Activated CD4-positive, alpha-beta T cell treated with anti-CD3 and anti-CD28 coated beads, Interleukin-10, Interleukin-2, amounts not matched to agents 100 ng/mL and 50 ng/mL, durations not matched to agents 16 hours and 8 hours (primary cell): ENCODE measurements around the gene SLC25A10.

ENCODE experiments used
- DNase-seq: peaks from one replicate; pipeline ENCODE4 v3.0.0-alpha.2; 2020

Gene SLC25A10

DNA sequence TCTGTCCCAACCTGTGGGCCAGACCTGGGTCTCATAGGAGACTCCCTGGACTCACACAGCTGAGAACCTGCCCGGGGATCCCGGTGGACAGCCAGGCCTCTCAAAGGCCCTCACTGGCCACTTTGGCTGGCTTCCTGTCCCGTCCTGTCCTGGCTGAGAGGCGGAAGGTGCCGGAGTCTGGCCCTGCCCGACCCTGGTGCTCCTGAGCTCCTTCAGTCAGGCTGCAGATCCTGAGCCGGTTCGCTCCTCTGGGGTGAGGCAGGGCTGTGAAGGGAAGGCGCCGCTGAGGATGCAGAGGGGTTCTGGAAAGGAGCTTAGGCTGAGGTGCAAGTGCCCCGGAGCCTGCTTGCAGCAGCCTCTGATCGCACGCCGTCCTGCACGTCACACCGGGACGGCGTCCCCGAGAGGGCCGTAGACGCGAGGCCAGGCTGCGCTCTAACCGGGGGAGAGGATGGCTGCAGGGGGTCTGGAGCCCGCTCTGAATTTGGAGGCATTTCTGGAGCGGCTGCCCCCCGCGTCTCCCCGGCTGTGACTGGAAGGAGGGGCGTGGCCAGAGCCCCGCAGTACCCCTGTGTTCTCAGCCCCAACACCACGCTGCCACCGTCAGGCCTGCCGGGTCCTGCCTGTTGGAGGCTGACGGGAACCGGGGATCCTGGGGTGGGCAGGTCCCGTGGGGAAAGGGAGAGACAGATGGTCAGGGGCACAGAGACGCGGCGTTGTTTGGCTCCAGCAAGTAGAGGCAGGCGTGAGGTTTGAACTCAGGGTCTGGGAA is 24.1 kb upstream of the SLC25A10 start:
- DNase-seq: no peak

DNA sequence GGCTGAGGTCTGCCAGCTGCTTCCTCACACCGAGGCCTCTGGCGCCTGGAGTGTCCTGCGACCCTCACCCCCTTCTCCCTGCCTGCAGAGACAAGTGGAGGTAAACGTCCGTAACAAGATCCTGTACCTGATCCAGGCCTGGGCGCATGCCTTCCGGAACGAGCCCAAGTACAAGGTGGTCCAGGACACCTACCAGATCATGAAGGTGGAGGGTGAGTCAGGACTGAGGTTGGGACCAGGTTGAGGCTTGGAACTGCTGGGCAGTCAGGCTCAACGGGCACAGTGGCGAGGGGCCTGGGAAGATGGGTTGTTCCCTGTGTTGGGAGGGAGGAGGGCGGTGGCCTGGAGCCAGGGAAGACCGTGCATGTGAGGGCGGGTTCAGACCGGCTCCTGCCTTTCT is 23.5 kb upstream of the SLC25A10 start:
- no peak for DNase-seq

DNA sequence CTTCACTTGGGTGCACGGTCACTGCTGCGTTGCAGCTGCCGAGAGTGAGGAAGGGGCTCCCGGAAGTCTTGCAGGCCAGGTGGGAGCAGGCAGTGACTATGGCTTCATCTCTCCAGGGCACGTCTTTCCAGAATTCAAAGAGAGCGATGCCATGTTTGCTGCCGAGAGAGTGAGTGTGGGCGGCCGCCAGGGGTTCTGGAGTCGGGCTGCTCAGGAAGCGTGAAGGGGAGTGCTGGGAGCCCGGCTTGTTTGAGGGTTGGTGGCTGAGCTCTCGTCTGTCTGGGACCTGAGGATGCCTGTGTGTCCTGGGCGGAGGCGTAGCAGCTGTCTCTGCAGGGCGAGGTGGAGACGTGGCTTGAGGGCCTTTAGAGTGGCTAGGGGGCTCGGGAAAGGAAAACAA is 22.0 kb upstream of the SLC25A10 start:
- DNase-seq: no peak

DNA sequence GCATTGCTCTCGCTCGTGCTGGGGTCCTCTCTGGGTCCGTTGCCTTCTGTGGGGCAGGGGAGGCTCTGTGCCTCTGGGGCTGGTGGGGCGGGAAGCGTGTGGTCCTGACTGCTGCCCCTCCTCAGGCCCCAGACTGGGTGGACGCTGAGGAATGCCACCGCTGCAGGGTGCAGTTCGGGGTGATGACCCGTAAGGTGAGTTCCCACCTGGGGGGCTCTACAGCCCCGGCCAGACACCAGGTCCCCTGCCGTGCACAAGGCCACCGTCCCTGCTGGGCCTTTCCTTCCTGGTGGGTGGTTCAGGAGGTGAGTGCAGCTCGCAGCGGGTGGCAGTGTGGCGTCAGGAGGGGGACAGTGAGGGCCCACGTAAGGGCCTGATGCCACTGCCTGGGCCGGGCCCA is 21.5 kb upstream of the SLC25A10 start:
- DNase-seq: no peak

DNA sequence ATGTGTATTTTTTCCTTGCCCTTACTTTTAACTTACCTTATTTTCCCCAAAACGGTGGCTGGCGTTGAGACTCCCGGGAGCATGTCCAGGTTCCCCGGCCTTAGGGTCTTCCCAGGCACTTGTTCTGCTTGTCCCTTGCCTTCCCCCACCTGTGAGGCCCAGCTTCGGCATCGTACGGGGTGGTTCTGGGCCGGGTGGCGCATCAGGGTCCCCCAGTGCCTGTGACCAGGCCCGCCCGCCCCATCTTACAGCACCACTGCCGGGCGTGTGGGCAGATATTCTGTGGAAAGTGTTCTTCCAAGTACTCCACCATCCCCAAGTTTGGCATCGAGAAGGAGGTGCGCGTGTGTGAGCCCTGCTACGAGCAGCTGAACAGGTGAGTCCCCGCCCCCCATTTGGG is 20.9 kb upstream of the SLC25A10 start:
- DNase-seq: no peak

DNA sequence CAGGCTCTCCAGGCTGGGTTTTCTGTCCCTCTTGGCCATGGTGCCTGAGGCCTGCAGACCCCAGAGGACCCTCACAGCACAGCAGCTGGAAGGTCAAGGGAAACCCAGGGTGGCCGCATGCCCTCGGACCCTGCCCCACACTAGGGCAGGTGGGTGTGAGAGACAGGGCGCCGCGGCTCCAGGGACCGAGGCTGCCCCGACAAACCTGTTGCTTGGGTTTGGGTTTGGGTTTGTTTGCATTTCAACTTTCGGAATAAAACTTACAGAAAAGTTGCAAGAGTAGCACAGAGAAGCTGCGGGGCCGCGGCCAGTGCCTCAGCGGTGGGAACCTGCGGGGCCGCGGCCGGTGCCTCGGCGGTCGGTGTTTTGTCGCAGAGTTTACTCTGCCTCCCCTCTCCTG is 20.5 kb upstream of the SLC25A10 start:
- no peak for DNase-seq

DNA sequence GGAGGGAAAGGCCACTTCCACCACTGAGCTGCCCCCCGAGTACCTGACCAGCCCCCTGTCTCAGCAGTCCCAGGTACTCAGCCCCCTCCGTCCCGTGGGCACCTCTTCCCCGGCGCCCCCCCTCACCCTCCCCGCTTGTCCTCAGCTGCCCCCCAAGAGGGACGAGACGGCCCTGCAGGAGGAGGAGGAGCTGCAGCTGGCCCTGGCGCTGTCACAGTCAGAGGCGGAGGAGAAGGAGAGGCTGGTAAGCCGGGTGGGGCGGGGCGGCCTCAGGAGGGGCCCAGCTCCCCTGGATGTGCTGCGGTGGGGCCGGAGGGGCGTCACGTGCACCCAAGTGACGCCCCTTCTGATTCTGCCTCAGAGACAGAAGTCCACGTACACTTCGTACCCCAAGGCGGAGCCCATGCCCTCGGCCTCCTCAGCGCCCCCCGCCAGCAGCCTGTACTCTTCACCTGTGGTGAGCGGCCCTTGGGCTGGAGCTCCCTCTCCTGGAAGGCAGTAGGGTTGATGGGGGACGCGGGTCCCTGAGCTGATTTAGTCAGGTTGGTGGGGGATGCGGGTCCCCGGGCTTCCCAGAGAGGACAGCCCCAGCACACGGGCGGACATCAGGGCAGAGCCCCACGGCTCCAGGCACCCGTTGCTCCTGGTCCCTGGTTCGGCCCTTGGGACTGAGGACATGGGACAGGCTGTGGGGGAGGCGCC is 18.4 kb upstream of the SLC25A10 start:
- no peak for DNase-seq

DNA sequence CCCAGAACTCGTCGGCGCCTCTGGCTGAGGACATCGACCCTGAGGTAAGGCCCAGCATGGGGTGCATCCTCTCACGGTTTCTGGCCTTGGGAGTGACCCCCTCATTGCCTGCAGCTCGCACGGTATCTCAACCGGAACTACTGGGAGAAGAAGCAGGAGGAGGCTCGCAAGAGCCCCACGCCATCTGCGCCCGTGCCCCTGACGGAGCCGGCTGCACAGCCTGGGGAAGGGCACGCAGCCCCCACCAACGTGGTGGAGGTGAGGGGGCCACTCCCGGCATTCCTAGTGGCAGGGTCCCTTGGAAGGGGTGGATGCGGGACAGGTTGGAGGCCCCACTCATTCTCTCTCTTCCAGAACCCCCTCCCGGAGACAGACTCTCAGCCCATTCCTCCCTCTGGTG is 17.3 kb upstream of the SLC25A10 start:
- DNase-seq: no peak

DNA sequence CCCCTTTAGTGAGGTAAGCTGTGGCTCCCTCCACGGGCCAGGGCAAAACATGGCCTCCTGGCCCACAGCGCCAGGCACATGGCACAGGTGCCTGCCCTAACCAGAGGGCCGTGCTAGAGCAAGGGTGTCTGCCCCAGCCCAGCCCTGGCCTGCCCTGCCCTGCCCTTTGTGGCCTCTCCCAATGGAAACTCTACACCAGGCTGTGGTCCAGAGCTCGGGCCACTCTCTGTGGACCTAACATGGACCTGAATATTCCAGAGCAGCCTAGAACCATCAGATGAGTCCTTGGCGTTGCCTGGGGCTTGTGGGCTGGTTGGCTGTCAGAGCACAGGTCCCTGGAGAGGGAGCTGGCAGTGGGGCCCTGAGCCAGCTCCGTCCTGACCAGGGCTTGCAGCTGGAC is 16.9 kb upstream of the SLC25A10 start:
- no peak for DNase-seq

DNA sequence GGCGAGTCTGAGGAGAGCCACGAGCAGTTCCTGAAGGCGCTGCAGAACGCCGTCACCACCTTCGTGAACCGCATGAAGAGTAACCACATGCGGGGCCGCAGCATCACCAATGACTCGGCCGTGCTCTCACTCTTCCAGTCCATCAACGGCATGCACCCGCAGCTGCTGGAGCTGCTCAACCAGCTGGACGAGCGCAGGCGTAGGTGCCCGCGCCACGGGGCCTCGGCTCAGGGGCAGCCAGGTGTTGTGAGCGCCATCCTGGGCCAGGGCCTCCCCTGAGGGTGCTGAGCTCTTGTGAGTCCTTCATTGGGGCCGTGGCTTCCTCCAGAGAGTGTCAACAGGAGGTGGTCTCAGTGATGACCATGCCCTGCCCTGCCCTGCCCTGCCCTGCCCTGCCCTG is 16.3 kb upstream of the SLC25A10 start:
- DNase-seq: no peak

DNA sequence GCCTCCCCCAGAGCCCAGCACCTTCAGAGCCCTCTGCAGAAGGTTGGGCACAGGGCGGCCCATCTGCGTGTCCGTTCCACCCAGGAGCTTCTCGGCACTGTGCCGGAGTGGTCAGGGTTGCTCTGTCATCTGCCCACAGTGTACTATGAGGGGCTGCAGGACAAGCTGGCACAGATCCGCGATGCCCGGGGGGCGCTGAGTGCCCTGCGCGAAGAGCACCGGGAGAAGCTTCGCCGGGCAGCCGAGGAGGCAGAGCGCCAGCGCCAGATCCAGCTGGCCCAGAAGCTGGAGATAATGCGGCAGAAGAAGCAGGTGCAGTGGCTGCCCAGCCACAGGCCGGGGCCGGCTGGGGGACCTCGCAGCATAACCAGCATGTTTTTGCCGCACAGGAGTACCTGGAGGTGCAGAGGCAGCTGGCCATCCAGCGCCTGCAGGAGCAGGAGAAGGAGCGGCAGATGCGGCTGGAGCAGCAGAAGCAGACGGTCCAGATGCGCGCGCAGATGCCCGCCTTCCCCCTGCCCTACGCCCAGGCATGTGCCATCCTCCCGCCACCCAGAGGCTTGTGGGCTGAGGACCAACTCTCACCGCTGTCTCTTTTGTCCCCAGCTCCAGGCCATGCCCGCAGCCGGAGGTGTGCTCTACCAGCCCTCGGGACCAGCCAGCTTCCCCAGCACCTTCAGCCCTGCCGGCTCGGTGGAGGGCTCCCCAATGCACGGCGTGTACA is 15.7 kb upstream of the SLC25A10 start:
- DNase-seq: no peak

DNA sequence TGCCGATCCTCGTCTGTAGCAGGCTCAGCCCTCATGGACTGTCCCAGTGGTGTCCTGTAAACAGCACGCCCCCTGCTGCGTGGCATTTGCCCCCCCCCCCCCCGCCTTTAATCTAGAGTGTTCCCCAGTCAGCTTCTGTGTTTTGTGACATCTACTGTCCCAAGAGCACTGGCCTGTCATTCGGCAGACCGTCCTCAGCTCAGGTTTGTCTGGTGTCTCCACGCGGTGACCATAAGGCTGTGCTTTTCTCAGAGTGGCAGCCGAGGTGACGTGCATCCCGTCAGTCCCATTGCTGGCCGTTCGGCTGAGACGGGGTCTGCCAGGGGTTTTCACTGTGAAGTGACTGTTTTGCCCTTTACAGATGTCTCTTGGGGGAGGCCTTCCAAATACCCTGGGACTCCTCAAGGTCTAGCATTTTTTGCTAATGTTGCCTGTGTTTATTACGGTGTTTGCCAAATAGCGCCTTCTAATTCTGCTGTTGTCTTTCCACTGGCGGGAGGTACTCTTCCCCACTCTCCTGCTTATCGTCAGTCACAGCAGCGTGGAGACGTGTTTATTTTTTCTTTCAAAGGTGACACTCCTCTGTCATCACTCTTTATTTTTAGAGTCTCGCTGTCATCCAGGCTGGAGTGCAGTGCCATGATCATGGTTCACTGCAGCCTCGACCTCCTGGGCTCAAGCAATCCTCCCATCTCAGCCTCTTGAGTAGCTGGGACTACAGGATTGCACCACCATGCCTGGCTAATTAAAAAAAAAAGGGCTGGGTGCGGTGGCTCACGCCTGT is 14.6 kb upstream of the SLC25A10 start:
- DNase-seq: no peak

DNA sequence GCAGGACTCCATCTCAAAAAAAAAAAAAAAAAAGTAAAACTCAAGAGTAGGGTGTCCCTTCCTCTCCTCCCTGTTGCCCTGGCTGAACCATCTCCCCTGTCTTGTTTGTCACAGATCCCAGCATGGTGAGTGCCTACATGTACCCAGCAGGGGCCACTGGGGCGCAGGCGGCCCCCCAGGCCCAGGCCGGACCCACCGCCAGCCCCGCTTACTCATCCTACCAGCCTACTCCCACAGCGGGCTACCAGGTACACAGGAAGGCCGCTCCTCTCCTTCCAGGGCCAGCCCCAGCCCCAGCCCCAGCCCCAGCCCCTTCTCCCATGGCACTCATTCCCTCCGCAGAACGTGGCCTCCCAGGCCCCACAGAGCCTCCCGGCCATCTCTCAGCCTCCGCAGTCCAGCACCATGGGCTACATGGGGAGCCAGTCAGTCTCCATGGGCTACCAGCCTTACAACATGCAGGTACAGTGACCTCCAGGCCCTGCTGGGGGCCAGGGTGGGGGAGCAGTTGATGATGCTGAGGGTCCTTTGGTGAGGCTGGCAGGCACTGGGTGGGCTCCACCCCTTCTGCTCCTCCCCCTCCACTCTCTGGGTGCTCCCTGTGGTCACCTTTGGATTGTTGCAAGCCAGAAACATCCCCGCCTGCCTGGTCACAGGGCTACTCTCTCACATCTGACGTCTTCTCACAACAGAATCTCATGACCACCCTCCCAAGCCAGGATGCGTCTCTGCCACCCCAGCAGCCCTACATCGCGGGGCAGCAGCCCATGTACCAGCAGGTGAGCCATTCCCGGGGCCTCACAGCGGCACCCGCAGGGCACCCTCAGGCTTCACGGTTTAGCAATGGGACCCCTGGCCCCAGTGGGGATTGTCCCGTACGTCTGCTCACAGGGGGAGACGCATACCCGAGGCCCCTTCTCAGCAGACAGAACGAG is 11.5 kb upstream of the SLC25A10 start:
- no peak for DNase-seq

DNA sequence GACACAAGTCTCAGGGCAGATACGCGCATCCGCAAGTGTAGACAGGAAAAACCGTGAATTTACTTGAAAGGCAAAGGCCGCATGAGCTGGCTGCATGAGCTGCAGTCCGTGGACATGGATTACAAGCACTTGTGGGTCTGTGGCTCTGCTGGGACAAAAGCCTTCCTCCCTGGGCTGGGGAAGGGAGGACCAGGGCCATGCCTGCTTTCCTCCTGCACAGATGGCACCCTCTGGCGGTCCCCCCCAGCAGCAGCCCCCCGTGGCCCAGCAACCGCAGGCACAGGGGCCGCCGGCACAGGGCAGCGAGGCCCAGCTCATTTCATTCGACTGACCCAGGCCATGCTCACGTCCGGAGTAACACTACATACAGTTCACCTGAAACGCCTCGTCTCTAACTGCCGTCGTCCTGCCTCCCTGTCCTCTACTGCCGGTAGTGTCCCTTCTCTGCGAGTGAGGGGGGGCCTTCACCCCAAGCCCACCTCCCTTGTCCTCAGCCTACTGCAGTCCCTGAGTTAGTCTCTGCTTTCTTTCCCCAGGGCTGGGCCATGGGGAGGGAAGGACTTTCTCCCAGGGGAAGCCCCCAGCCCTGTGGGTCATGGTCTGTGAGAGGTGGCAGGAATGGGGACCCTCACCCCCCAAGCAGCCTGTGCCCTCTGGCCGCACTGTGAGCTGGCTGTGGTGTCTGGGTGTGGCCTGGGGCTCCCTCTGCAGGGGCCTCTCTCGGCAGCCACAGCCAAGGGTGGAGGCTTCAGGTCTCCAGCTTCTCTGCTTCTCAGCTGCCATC is 10.6 kb upstream of the SLC25A10 start:
- peak; percentile 46 for DNase-seq

DNA sequence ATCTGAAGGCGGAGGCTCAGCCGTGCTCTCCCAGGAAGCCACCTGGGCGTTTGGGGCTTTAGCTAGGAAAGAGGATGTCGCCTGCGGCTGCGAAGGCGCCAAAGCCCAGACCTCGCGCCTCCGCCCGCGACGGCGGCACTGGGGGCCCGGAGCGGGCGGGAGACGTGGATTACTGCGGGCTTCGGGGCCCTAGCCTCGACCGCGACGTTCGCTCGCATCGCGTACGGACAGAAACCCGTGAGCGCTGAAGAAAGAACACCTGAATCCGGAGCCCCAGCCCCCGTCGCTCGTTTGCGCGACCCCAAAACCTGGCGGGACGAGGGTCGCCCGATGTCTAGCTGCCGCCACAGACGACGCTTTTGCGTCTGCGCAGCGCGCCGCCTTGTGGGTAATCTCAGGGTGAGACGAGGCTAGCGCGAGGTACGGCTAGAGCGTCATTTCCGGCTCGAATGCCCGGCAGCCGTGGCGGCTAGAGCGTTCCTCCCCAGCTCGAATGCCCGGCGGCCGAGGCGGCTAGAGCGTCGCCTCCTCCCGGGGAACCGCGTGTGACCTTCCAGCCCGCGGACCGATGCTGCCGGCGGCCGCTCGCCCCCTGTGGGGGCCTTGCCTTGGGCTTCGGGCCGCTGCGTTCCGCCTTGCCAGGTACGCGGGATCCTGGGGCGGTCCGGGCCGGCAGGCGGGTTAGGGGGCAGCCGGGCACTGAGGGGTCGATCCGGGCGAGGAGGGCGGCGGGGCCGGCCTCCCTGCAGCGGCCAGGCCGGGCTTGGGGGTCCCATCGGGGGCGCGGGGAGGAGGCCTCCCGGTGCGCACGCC is 8.9 kb upstream of the SLC25A10 start, which contains the start of gene MRPL12:
Gene MRPL12, plus strand, starts transcription at position 434 of the 813 bp plus-strand sequence. Its CDS starts 135 bp downstream, at position 569.
- peak; percentile 95 for DNase-seq

DNA sequence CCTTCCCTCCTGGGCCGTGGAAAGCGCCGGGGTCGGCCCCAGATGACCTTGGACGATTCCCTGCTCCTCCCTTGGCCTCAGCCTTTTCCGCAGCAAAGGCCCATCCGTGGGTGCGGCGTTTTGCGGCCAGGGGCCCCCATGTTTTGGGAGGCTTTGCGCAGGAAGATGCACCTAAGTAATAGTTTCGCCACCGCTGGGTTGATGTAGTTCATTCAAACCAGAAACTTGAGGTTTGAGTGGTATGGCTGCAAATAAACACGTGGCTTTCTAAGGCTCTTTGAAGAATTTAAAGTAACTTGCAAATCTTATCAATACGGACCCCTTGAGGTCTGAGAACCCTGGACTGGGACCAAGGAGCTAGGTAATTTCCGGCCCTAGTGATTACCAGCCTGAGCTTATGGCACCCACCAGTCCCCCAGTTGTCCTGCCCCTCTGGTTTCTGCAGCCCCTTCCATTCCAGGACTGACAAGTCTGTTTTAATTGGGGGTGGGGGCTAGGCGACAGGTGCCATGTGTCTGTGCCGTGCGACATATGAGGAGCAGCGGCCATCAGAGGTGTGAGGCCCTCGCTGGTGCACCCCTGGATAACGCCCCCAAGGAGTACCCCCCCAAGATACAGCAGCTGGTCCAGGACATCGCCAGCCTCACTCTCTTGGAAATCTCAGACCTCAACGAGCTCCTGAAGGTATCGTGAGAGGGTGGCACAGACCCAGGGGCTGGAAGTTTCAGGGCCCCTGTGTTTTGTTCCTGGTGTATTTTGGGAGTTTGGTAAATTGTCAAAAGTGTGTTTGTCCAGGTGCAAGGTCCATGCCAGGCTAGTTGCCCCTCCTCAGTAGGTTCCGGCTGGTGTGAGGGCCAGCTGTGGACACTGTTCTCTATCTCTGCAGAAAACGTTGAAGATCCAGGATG is 8.1 kb upstream of the SLC25A10 start:
- no peak for DNase-seq

DNA sequence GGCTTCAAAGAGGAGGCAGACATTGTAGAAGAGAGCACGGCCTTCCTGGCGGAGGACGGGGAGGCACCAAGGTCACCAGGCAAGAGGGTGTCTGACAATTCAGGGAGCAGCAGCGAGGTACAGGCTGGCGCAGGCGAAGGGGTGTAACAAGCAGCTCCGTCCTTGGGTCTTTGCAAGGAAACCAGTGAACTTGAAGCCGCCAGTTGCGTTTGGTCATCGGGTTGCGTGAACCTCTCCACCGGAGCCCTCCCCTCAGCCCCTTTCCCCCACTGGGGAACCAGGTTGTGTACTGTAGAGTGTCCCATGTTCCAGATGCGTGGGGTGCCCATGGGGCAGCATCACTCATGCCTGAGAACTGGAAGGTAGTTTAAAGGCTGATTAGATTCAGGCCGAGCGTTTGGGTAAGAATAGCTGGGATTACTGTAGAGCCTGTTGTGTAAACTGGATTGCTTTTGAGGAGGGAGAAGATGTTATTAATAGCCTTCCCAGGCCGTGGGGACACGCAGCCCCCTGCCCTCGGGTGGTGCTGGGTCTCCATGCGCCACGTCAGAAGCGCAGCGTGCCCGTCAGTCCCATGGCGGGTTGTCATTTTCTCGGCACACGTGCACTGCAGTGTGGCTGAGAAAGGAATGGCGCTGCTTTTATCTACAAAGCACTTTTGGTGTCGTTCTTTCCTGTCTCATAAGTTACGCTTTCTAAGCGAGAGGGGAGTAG is 6.4 kb upstream of the SLC25A10 start:
- no peak for DNase-seq

DNA sequence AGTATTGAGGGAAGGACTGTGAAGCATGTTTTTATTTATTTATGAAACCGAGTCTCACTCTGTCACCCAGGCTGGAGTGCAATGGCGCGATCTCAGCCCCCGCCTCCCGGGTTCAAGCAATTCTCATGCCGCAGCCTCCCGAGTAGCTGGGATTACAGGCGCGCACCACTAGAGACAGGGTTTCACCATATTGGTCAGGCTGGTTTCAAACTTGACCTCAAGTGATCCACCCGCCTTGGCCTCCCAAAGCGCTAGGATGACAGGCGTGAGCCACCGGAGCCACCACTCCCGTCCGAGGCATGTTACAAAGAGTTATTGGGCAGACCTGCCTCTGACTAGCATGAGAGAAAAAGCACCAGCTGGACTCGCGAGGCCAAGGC is 5.9 kb upstream of the SLC25A10 start:
- no peak for DNase-seq
